PC-3 (cell line): ENCODE data around the gene DCTN2. TPM values are rescaled to one million over a fixed set of nuclear protein-coding genes. Genes with fewer than 3 reads are reported as not detected.

Source experiments
- ATAC-seq: fragments of 200-7000 bp; cut with Tn5 transposase; 2 replicates; pipeline ENCODE4 v1.9.1; 2020; ENCODE audit warnings: mild to moderate bottlenecking, moderate library complexity
- BruUV-seq: library from RNA; stranded (reverse); fragments of 400-500 nt; replicated peaks from 2 replicates; lab custom pipeline; 2021; lab: Mats Ljungman, UMichigan
- CTCF ChIA-PET: fragments of 300-600 bp; sonication (Branson Sonifier 250); formaldehyde crosslinking; loops from one replicate; lab custom pipeline; 2022; ENCODE audit warnings: antibody characterized with exemption; lab: Charles Lee
- POLR2A ChIA-PET: fragments of 300-600 bp; sonication (Branson Sonifier 250); formaldehyde crosslinking; loops from one replicate; lab custom pipeline; 2022; ENCODE audit warnings: antibody characterized with exemption; ENCODE audit not compliant: unreplicated experiment; lab: Charles Lee
- DNase-seq: peaks from one replicate; pipeline ENCODE4 v3.0.0-alpha.2; 2015
- H2AFZ ChIP-seq: fragments of 300-600 bp; sonication (generic); 2 replicates; pipeline ENCODE4 v1.6.0; 2016; ENCODE audit warnings: antibody characterized with exemption, low read length
- H3F3A ChIP-seq: fragments of 300-600 bp; sonication (generic); one replicate; pipeline ENCODE4 v1.6.0; 2017; ENCODE audit warnings: antibody characterized with exemption, low read length, control low read depth, mild to moderate bottlenecking; ENCODE audit not compliant: unreplicated experiment
- H3K27ac ChIP-seq: fragments of 300-600 bp; sonication (generic); 2 replicates; pipeline ENCODE4 v1.5.1; 2016; ENCODE audit warnings: mild to moderate bottlenecking, low read length
- H3K27me3 ChIP-seq: fragments of 300-600 bp; sonication (generic); 2 replicates; pipeline ENCODE4 v1.6.1; 2016; ENCODE audit warnings: low read length, mixed read lengths
- H3K36me3 ChIP-seq: fragments of 300-600 bp; sonication (generic); 2 replicates; pipeline ENCODE4 v1.6.1; 2016; ENCODE audit warnings: low read depth, mixed run types, low read length, mixed read lengths
- H3K4me1 ChIP-seq: fragments of 300-600 bp; sonication (generic); 2 replicates; pipeline ENCODE4 v1.5.1; 2016; ENCODE audit warnings: low read length; ENCODE audit not compliant: insufficient read depth
- H3K4me2 ChIP-seq: fragments of 300-600 bp; sonication (generic); 2 replicates; pipeline ENCODE4 v1.6.0; 2016; ENCODE audit warnings: low read length
- H3K4me3 ChIP-seq: fragments of 300-600 bp; sonication (generic); 2 replicates; pipeline ENCODE4 v1.5.1; 2016; ENCODE audit warnings: mild to moderate bottlenecking, low read length, mixed read lengths
- H3K79me2 ChIP-seq: fragments of 300-600 bp; sonication (generic); 2 replicates; pipeline ENCODE4 v1.6.1; 2017; ENCODE audit warnings: low read length, mixed read lengths
- H3K9ac ChIP-seq: fragments of 300-600 bp; sonication (generic); 2 replicates; pipeline ENCODE4 v1.6.0; 2016; ENCODE audit warnings: mild to moderate bottlenecking, low read length
- H3K9me2 ChIP-seq: fragments of 300-600 bp; sonication (generic); replicated peaks from 2 replicates; pipeline ENCODE4 v1.6.1; 2016; ENCODE audit warnings: mixed run types, low read length, mixed read lengths
- H3K9me3 ChIP-seq: fragments of 300-600 bp; sonication (generic); 2 replicates; pipeline ENCODE4 v1.6.1; 2016; ENCODE audit warnings: low read length, mixed read lengths
- H4K20me1 ChIP-seq: fragments of 300-600 bp; sonication (generic); 2 replicates; pipeline ENCODE4 v1.6.1; 2016; ENCODE audit warnings: low read length, mixed read lengths
- CTCF ChIP-seq: fragments of 300-600 bp; sonication (generic); conservative IDR thresholded peaks from 2 replicates; pipeline ENCODE4 v1.5.1; 2017; ENCODE audit warnings: antibody characterized with exemption, low read depth, mild to moderate bottlenecking, low read length
- EZH2 ChIP-seq: fragments of 300-600 bp; sonication (generic); IDR thresholded peaks from one replicate; pipeline ENCODE4 v1.6.1; 2017; ENCODE audit warnings: antibody characterized with exemption, mild to moderate bottlenecking, low read length; ENCODE audit not compliant: unreplicated experiment
- EZH2phosphoT487 ChIP-seq: fragments of 300-600 bp; sonication (generic); IDR thresholded peaks from 2 replicates; pipeline ENCODE4 v1.6.1; 2018; ENCODE audit warnings: mild to moderate bottlenecking, antibody characterized with exemption, low read length, borderline replicate concordance
- intact Hi-C: fragments of 100-400 bp; cut with micrococcal nuclease; formaldehyde crosslinking; loops from 2 replicates; pipeline ENCODE4 v1.9.0; 2023
- total RNA-seq: library from RNA; depleted of rRNA; stranded (reverse); fragments of >200 nt; gene quantifications from 2 replicates; pipeline ENCODE4 v1.2.3, GENCODE V29; 2014

DCTN2 gene
- total RNA-seq, 1 experiment from 2014 or later, result 88.5 TPM

GRCh38 chr12:57500213-57500612 lies 46.8 kb downstream of the DCTN2 start:
- Histone ChIP-seq H3K79me2 (no peaks in the 10 kb centered on the region), H3K36me3 (peaks cover 48% of the 10 kb centered on the region), H3K27ac (no peak overlapping the region), H4K20me1 (no peaks in the 10 kb centered on the region), H3F3A (no peaks in the 10 kb centered on the region), H3K4me3 (no peak overlapping the region), H3K9me3 (no peaks in the 10 kb centered on the region), H3K4me2 (no peak overlapping the region), H3K9ac (no peak overlapping the region), H3K9me2 (no peaks in the 10 kb centered on the region), H2AFZ (no peak overlapping the region), H3K27me3 (no peaks in the 10 kb centered on the region), H3K4me1 (no peaks in the 10 kb centered on the region)
- TF ChIP-seq EZH2phosphoT487, result no peak
- TF ChIP-seq CTCF, result no peak
- no peak for TF ChIP-seq EZH2
- CTCF ChIA-PET, result no interaction called here
- POLR2A ChIA-PET, result interaction anchor here (0.6 kb wide), 1 partner anchor 34 kb away, joined by 3 read pairs; no protein-coding TSS in a partner anchor
- intact Hi-C loops, result no loop called here
- no peak for ATAC-seq
- no TSS peak for BruUV-seq
- no peak for DNase-seq

- H3K27ac ChIP-seq, result no peak overlapping the region
- CTCF ChIA-PET, result no interaction called here
- DNase-seq, result no peak
- H3K36me3 ChIP-seq, result peaks cover 42% of the 10 kb centered on the region
- H3K79me2 ChIP-seq, result no peaks in the 10 kb centered on the region
- H3K27me3 ChIP-seq, result no peaks in the 10 kb centered on the region
- H3K4me2 ChIP-seq, result no peak overlapping the region
- POLR2A ChIA-PET, result no interaction called here
- H2AFZ ChIP-seq, result no peak overlapping the region
- no peaks in the 10 kb centered on the region for H3K4me1 ChIP-seq
- no peaks in the 10 kb centered on the region for H3K9me2 ChIP-seq
- no peak overlapping the region for H3K9ac ChIP-seq
- no TSS peak for BruUV-seq
- no peaks in the 10 kb centered on the region for H4K20me1 ChIP-seq
- intact Hi-C loops, result no loop called here
- H3K9me3 ChIP-seq, result no peaks in the 10 kb centered on the region
- no peak overlapping the region for H3K4me3 ChIP-seq
- no peak for TF ChIP-seq EZH2phosphoT487
- no peaks in the 10 kb centered on the region for H3F3A ChIP-seq
- no peak for ATAC-seq
Observed at GRCh38 chr12:57498571-57498970, 48.4 kb downstream of the DCTN2 start.

GRCh38 chr12:57498132-57498502 lies 48.9 kb downstream of the DCTN2 start:
- Histone ChIP-seq H2AFZ (no peak overlapping the region), H3K9me2 (no peaks in the 10 kb centered on the region), H3K9me3 (no peaks in the 10 kb centered on the region), H3K27ac (no peak overlapping the region), H4K20me1 (no peaks in the 10 kb centered on the region), H3F3A (no peaks in the 10 kb centered on the region), H3K79me2 (no peaks in the 10 kb centered on the region), H3K9ac (no peak overlapping the region), H3K27me3 (no peaks in the 10 kb centered on the region), H3K36me3 (peaks cover 42% of the 10 kb centered on the region), H3K4me2 (no peak overlapping the region), H3K4me3 (no peak overlapping the region), H3K4me1 (no peaks in the 10 kb centered on the region)
- no peak for DNase-seq
- no TSS peak for BruUV-seq
- intact Hi-C loops, result no loop called here
- POLR2A ChIA-PET, result no interaction called here
- no peak for TF ChIP-seq EZH2
- TF ChIP-seq CTCF, result no peak
- no peak for TF ChIP-seq EZH2phosphoT487
- ATAC-seq, result no peak
- CTCF ChIA-PET, result no interaction called here
